ENCODE results near the gene LUC7L3.

- TF ChIP-seq POLR2AphosphoS5 (IDR thresholded peaks at IDR 0.05; ENCODE audit: low read depth, low read length) (no peak), TAF1 (IDR thresholded peaks at IDR 0.05; ENCODE audit: borderline replicate concordance, insufficient read depth, low read length) (no peak), SIN3A (IDR thresholded peaks at IDR 0.05; ENCODE audit: borderline replicate concordance, insufficient read depth, low read length) (no peak)
- TF ChIP-seq, protein P1, sequence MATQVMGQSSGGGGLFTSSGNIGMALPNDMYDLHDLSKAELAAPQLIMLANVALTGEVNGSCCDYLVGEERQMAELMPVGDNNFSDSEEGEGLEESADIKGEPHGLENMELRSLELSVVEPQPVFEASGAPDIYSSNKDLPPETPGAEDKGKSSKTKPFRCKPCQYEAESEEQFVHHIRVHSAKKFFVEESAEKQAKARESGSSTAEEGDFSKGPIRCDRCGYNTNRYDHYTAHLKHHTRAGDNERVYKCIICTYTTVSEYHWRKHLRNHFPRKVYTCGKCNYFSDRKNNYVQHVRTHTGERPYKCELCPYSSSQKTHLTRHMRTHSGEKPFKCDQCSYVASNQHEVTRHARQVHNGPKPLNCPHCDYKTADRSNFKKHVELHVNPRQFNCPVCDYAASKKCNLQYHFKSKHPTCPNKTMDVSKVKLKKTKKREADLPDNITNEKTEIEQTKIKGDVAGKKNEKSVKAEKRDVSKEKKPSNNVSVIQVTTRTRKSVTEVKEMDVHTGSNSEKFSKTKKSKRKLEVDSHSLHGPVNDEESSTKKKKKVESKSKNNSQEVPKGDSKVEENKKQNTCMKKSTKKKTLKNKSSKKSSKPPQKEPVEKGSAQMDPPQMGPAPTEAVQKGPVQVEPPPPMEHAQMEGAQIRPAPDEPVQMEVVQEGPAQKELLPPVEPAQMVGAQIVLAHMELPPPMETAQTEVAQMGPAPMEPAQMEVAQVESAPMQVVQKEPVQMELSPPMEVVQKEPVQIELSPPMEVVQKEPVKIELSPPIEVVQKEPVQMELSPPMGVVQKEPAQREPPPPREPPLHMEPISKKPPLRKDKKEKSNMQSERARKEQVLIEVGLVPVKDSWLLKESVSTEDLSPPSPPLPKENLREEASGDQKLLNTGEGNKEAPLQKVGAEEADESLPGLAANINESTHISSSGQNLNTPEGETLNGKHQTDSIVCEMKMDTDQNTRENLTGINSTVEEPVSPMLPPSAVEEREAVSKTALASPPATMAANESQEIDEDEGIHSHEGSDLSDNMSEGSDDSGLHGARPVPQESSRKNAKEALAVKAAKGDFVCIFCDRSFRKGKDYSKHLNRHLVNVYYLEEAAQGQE (IDR thresholded peaks at IDR 0.05; ENCODE audit: insufficient read depth in 1 of 2, low read depth in 2 of 2, low read length in 2 of 2), result no peak
These were observed 47.6 kb downstream of the LUC7L3 start for GRCh38 chr17:50767030-50767429.

All from PFSK-1 (cell line).